ENCODE results near the gene PCGF3. TPM values are rescaled to one million over a fixed set of nuclear protein-coding genes. Genes with fewer than 3 reads are reported as not detected.

The PCGF3 gene
- total RNA-seq, 1 donor from 2014 or later: 64.3 TPM

DNA sequence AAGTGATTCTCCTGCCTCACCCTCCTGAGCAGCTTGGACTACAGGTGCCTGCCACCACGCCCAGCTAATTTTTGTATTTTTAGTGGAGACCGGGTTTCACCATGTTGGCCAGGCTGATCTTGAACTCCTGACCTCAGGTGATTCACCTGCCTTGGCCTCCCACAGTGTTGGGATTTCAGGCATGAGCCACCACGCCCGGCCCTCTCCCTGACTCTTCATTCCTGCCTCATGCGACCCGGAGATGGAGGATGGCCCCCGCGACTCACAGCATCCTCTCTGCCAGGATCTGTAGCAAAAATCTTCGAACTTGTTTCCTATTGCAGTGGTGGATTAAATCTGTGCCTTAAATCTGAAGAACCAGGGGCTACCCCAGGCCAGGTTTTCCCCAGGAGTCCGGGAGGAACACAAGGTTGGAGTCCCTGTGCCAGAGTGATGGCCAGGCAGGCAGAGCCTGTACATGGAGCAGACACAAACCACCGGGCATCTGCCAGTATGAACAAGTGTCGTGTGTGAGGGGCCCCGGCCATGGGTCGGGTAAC is 108.7 kb downstream of the PCGF3 start:
- Mint-ChIP-seq H3K27me3 (peaks cover 58% of the 10 kb centered on the region), H3K36me3 (no peaks in the 10 kb centered on the region), H3K4me3 (no peak overlapping the region), H3K9me3 (no peaks in the 10 kb centered on the region), H3K4me1 (ENCODE audit: unreplicated experiment) (peaks cover 5% of the 10 kb centered on the region), H3K27ac (no peak overlapping the region)
- TF ChIP-seq, protein P1, sequence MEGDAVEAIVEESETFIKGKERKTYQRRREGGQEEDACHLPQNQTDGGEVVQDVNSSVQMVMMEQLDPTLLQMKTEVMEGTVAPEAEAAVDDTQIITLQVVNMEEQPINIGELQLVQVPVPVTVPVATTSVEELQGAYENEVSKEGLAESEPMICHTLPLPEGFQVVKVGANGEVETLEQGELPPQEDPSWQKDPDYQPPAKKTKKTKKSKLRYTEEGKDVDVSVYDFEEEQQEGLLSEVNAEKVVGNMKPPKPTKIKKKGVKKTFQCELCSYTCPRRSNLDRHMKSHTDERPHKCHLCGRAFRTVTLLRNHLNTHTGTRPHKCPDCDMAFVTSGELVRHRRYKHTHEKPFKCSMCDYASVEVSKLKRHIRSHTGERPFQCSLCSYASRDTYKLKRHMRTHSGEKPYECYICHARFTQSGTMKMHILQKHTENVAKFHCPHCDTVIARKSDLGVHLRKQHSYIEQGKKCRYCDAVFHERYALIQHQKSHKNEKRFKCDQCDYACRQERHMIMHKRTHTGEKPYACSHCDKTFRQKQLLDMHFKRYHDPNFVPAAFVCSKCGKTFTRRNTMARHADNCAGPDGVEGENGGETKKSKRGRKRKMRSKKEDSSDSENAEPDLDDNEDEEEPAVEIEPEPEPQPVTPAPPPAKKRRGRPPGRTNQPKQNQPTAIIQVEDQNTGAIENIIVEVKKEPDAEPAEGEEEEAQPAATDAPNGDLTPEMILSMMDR (conservative IDR thresholded peaks at IDR 0.05): no peak
- DNase-seq (ENCODE audit: extremely low spot score, unreplicated experiment): no peak

DNA sequence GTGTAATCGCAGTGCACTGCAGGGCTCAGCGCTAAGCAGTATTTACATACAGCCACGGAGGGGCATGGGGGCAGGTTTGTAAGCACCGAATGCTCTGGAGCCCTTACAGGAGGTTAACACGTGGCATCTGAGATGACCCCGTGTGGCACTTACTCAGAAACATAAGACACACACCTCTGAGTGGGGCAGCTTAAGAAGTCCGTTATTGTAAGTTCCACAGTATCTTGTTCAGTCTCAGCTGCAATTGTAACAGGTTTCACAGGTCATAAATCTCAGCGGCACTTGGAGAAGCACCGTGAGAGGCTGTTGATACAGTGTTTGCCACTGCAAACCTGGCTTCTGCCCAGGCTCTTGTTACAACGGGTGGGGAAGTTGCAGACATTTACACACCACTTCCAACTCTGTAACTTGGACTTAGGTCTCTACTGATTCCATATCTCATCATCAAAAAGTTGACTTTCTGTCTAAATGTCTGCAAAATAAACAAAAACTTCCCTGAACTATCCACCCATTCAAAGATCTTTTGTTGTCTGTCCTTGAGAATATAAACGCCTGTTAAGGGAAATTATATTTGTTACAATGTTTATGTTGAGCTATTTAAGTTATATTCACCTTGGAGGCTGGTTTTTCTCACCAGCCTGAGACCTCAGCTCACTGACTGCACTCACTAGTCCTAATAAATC is 110.0 kb downstream of the PCGF3 start:
- Mint-ChIP-seq H3K27ac (no peak overlapping the region), H3K36me3 (no peaks in the 10 kb centered on the region), H3K4me3 (no peak overlapping the region), H3K4me1 (ENCODE audit: unreplicated experiment) (peaks cover 5% of the 10 kb centered on the region), H3K9me3 (no peaks in the 10 kb centered on the region), H3K27me3 (peaks cover 62% of the 10 kb centered on the region)
- DNase-seq (ENCODE audit: extremely low spot score, unreplicated experiment): no peak
- TF ChIP-seq, protein P1 (conservative IDR thresholded peaks at IDR 0.05): no peak

DNA sequence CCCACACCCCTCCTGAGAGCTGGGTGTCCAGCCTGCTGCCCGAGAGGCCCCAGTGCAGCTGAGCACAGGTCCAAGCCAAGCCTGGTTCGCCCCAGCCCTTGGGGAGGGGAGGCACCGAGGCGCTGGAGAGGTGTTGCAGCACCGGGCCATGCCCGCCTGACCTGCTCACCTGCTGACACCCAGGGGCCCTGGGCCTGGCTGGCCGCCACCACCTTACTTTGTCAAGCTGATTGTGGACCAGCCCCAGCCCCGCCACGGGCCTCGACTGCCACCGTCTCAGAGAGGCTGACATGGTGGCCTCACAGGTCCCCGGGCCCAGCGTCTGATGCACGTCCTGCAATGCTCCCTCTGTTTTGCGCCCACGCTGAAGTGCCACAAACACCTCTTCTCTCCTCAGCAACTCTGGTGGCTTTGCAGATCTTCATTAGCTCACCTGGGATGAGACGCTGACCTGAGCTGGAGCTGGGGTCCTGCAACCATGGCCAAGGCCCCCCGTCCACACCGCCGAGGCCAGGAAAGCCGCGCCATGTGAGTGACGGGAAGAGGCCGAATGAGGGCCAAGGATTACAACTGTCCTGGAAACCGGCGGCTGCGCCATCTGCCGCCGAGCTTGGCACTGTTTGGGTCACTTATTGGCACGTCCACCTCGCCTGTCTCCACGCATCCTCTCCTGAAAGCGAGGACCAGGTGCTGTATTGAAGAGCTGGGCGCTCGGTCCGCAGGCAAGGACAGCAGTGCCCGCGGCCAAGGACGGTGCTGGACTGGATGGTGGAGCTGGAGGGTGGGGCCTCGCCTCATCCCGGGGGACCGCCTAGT is 112.7 kb downstream of the PCGF3 start:
- no peak for DNase-seq (ENCODE audit: extremely low spot score, unreplicated experiment)
- no peak overlapping the region for H3K27ac Mint-ChIP-seq
- no peak overlapping the region for H3K4me3 Mint-ChIP-seq
- TF ChIP-seq, protein P1 (conservative IDR thresholded peaks at IDR 0.05): no peak
- H3K27me3 Mint-ChIP-seq: peaks cover 65% of the 10 kb centered on the region
- no peaks in the 10 kb centered on the region for H3K36me3 Mint-ChIP-seq
- peaks cover 5% of the 10 kb centered on the region for H3K4me1 Mint-ChIP-seq (ENCODE audit: unreplicated experiment)
- H3K9me3 Mint-ChIP-seq: no peaks in the 10 kb centered on the region

DNA sequence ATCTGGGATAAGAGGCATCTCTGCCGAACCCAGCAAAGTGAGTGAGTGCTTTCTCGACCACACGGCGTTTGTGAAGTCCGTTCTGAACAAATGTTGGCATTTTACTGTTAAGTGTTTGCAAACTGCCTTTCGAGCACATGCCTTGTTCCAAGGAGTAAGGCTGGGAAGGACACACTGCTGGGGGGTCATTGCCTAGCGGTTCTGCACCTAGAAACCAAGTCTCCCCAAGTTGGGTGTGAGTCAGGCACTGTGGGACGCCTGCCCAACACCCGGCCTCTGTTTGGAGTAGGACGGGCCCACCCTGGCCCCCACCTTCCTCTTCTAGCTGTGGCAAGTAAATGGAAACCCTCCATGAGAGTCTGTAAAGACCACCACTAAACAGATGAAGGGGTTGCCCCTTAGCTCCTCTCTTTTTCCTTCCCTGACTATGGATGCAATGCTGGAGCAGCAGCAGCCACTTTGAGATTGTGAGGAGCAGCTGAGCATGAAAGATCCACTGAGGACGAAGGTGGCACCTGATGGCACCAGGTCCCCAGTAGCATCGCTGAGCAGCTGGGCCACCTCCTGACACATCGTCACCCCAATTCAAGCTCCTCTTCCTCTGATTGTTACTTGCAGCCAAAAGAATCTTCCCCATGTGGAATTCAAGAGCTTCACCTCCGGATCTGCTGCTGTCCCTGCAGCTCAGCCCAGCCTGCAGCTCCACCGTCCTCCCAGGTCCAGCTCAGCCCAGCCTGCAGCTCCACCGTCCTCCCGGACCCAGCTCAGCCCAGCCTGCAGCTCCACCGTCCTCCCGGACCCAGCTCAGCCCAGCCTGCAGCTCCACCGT is 114.0 kb downstream of the PCGF3 start:
- Mint-ChIP-seq H3K27me3 (peaks cover 65% of the 10 kb centered on the region), H3K9me3 (no peaks in the 10 kb centered on the region), H3K36me3 (no peaks in the 10 kb centered on the region), H3K27ac (no peak overlapping the region), H3K4me3 (no peak overlapping the region), H3K4me1 (ENCODE audit: unreplicated experiment) (peaks cover 5% of the 10 kb centered on the region)
- TF ChIP-seq, protein P1 (conservative IDR thresholded peaks at IDR 0.05): no peak
- DNase-seq (ENCODE audit: extremely low spot score, unreplicated experiment): no peak

Other genes starting within 250 kb of the PCGF3 start
- gene ZNF721, start 206.7 kb upstream of the PCGF3 start, total RNA-seq (ENCODE audit: low replicate concordance): 36.2 and 42.0 TPM in 2 replicates
- gene PIGG, start 206.6 kb upstream of the PCGF3 start, total RNA-seq (ENCODE audit: low replicate concordance): 61.8 and 63.6 TPM in 2 replicates
- gene TMEM271, start 129.5 kb upstream of the PCGF3 start, total RNA-seq (ENCODE audit: low replicate concordance): 0.21 and 0.36 TPM in 2 replicates
- 6.7 and 12.2 TPM in 2 replicates for gene PDE6B, start 80.3 kb upstream of the PCGF3 start, total RNA-seq (ENCODE audit: low replicate concordance)
- 285 and 363 TPM in 2 replicates for gene ATP5ME, start 31.6 kb upstream of the PCGF3 start, total RNA-seq (ENCODE audit: low replicate concordance)
- gene MYL5, start 31.3 kb upstream of the PCGF3 start, total RNA-seq (ENCODE audit: low replicate concordance): 20.2 and 21.3 TPM in 2 replicates
- 2.5 and 3.3 TPM in 2 replicates for gene SLC49A3, start 16.7 kb upstream of the PCGF3 start, total RNA-seq (ENCODE audit: low replicate concordance)
- gene CPLX1, start 120.3 kb downstream of the PCGF3 start, total RNA-seq (ENCODE audit: low replicate concordance): 3.7 and 5.6 TPM in 2 replicates
- 97.1 and 115 TPM in 2 replicates for gene GAK, start 226.5 kb downstream of the PCGF3 start, total RNA-seq (ENCODE audit: low replicate concordance)
- gene TMEM175, start 226.6 kb downstream of the PCGF3 start, total RNA-seq (ENCODE audit: low replicate concordance): 21.4 and 33.6 TPM in 2 replicates